HG03159 (cell line): ENCODE measurements around the gene THAP3.

ENCODE experiments used
- ATAC-seq: cut with Tn5 transposase; IDR thresholded peaks from one replicate; pipeline ENCODE4 v1.9.1; 2021; ENCODE audit warnings: mild to moderate bottlenecking, moderate library complexity; ENCODE audit not compliant: unreplicated experiment

THAP3 gene

GRCh38 chr1:6624710-6625583 is at the start of gene THAP3:
Gene THAP3 (plus strand): TSS chr1:6624868. CDS start chr1:6625219, 351 bp downstream.
- peak; percentile 82 for ATAC-seq

- ATAC-seq: no peak
These were observed 46.7 kb upstream of the THAP3 start for GRCh38 chr1:6577831-6578525.

GRCh38 chr1:6578624-6579373 is 45.9 kb upstream of the THAP3 start:
- ATAC-seq: no peak

- ATAC-seq: peak; percentile 92
These were observed 45.1 kb upstream of the THAP3 start, which contains the start of gene ZBTB48 for GRCh38 chr1:6579374-6580118. Gene ZBTB48 (plus strand): TSS chr1:6579994. CDS start chr1:6580610, 616 bp downstream.

GRCh38 chr1:6580119-6580592 is 44.5 kb upstream of the THAP3 start:
- ATAC-seq: peak; percentile 28

- no peak for ATAC-seq
These were observed 43.9 kb upstream of the THAP3 start for GRCh38 chr1:6580593-6581409.

GRCh38 chr1:6581561-6582305 is 42.9 kb upstream of the THAP3 start:
- ATAC-seq: no peak

- no peak for ATAC-seq
These were observed 42.3 kb upstream of the THAP3 start for GRCh38 chr1:6582370-6582769.

- ATAC-seq: no peak
These were observed 40.3 kb upstream of the THAP3 start for GRCh38 chr1:6584126-6585080.

- no peak for ATAC-seq
These were observed 39.5 kb upstream of the THAP3 start for GRCh38 chr1:6585081-6585722.

- ATAC-seq: no peak
These were observed 38.8 kb upstream of the THAP3 start for GRCh38 chr1:6585841-6586240.

- no peak for ATAC-seq
These were observed 38.3 kb upstream of the THAP3 start for GRCh38 chr1:6586404-6586816.

GRCh38 chr1:6587261-6588005 is 37.2 kb upstream of the THAP3 start:
- no peak for ATAC-seq

GRCh38 chr1:6588128-6588892 is 36.4 kb upstream of the THAP3 start:
- ATAC-seq: no peak

GRCh38 chr1:6588893-6589520 is 35.7 kb upstream of the THAP3 start:
- no peak for ATAC-seq
